Activated naive CD8-positive, alpha-beta T cell treated with anti-CD3 and anti-CD28 coated beads, Interleukin-2, amount 10 ng/mL, durations not matched to agents 7 days and 5 days (primary cell): Measurements from ENCODE around the gene CCDC91. TPM values are rescaled to one million over a fixed set of nuclear protein-coding genes. Genes with fewer than 3 reads are reported as not detected.

Experiments
- ATAC-seq: fragments of 150-1000 bp; cut with Tn5 transposase; one replicate; pipeline ENCODE4 v1.10.0; 2021; ENCODE audit warnings: low read depth, moderate library complexity
- POLR2A ChIA-PET: fragments of 350-600 bp; sonication (Branson Sonifier 250); formaldehyde crosslinking; loops from one replicate; lab custom pipeline; 2021; ENCODE audit warnings: antibody characterized with exemption; lab: Charles Lee
- DNase-seq: peaks from one replicate; pipeline ENCODE4 v3.0.0; 2021
- H3K27ac Mint-ChIP-seq: one replicate; pipeline ENCODE4 v1.8.0; 2022; ENCODE audit warnings: mild to moderate bottlenecking, mixed read lengths
- H3K27me3 Mint-ChIP-seq: one replicate; pipeline ENCODE4 v1.8.0; 2022; ENCODE audit warnings: mild to moderate bottlenecking, moderate library complexity, mixed read lengths
- H3K36me3 Mint-ChIP-seq: one replicate; pipeline ENCODE4 v1.8.0; 2021; ENCODE audit warnings: mild to moderate bottlenecking, mixed read lengths
- H3K4me1 Mint-ChIP-seq: one replicate; pipeline ENCODE4 v1.8.0; 2021; ENCODE audit warnings: mixed read lengths
- H3K4me3 Mint-ChIP-seq: one replicate; pipeline ENCODE4 v1.8.0; 2022; ENCODE audit warnings: mild to moderate bottlenecking, moderate library complexity, mixed read lengths
- H3K9me3 Mint-ChIP-seq: one replicate; pipeline ENCODE4 v1.8.0; 2021; ENCODE audit warnings: mixed read lengths
- total RNA-seq, 2 experiments: library from RNA; stranded (reverse); gene quantifications; one replicate each; pipeline ENCODE4 v1.2.3, GENCODE V29; 2021

The CCDC91 gene
- total RNA-seq, 2 experiments from 2014 or later: 33.2 to 33.9 TPM

GRCh38 chr12:28497889-28498411 lies 307.7 kb downstream of the CCDC91 start:
- ATAC-seq: no peak
- no peak overlapping the region for H3K27ac Mint-ChIP-seq
- POLR2A ChIA-PET: no interaction called here
- H3K36me3 Mint-ChIP-seq: peaks cover 3% of the 10 kb centered on the region
- no peaks in the 10 kb centered on the region for H3K27me3 Mint-ChIP-seq
- H3K9me3 Mint-ChIP-seq: peaks cover 1% of the 10 kb centered on the region
- peaks cover 6% of the 10 kb centered on the region for H3K4me1 Mint-ChIP-seq
- DNase-seq: no peak
- no peak overlapping the region for H3K4me3 Mint-ChIP-seq

DNA sequence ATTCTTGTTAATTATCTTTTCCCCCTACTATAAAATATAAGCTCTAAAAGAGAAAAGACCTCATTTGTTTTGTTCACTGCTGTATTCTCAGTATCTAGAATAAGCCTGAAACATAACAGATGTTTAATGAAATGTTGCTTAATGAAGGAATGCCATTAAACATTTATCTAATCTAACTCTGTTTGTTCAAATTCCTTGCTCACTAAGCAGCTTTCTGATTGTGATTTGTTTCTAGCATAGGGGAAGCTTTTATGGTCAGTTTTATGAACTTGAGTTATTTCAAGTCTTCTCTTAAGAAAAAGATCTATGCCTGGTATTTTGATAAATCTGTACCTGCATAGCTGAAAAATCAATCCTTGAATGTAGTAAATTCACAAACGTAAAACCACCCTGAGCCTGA lies 308.6 kb downstream of the CCDC91 start:
- Mint-ChIP-seq H3K27me3 (no peaks in the 10 kb centered on the region), H3K27ac (no peak overlapping the region), H3K9me3 (peaks cover 1% of the 10 kb centered on the region), H3K4me1 (peaks cover 6% of the 10 kb centered on the region), H3K36me3 (peaks cover 3% of the 10 kb centered on the region), H3K4me3 (no peak overlapping the region)
- POLR2A ChIA-PET: no interaction called here
- DNase-seq (no peak), ATAC-seq (no peak)

DNA sequence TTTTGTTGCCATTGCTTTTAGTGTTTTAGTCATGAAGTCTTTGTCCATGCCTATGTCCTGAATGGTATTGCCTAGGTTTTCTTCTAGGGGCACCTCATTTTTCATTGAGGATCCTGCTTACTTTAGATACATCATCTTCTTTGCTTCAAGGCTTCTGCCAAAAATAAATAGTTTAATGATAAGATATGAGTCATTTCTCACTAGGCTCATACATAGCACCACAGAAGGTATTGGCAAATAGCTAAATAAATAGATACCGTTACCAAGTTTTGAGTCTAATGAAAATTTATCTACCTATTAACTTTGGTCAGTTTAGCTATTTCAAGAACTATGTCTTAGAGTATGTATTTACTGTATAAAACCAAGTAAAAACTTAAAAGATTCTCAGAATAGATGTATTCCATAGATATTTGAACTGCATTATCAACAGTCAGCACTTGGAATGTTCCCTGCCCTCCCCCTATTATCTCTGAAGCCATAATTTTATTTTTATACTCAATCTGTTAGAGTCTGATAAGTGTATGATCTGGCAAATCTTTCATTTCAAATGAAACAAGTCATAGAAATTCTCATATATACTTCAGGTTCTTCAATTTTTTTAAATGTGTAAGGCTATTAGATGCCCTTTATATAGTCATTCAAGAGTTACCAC lies 310.2 kb downstream of the CCDC91 start:
- no peak overlapping the region for H3K27ac Mint-ChIP-seq
- no peak for ATAC-seq
- H3K4me1 Mint-ChIP-seq: peaks cover 6% of the 10 kb centered on the region
- peaks cover 3% of the 10 kb centered on the region for H3K36me3 Mint-ChIP-seq
- no peak for DNase-seq
- no peaks in the 10 kb centered on the region for H3K27me3 Mint-ChIP-seq
- POLR2A ChIA-PET: no interaction called here
- peaks cover 1% of the 10 kb centered on the region for H3K9me3 Mint-ChIP-seq
- no peak overlapping the region for H3K4me3 Mint-ChIP-seq

- ATAC-seq (no peak), DNase-seq (no peak)
- H3K4me3 Mint-ChIP-seq: no peak overlapping the region
- H3K27ac Mint-ChIP-seq: no peak overlapping the region
- POLR2A ChIA-PET: no interaction called here
- H3K9me3 Mint-ChIP-seq: peaks cover 5% of the 10 kb centered on the region
- no peaks in the 10 kb centered on the region for H3K4me1 Mint-ChIP-seq
- no peaks in the 10 kb centered on the region for H3K27me3 Mint-ChIP-seq
- H3K36me3 Mint-ChIP-seq: peaks cover 8% of the 10 kb centered on the region
These were observed 316.0 kb downstream of the CCDC91 start for GRCh38 chr12:28506271-28506670.

DNA sequence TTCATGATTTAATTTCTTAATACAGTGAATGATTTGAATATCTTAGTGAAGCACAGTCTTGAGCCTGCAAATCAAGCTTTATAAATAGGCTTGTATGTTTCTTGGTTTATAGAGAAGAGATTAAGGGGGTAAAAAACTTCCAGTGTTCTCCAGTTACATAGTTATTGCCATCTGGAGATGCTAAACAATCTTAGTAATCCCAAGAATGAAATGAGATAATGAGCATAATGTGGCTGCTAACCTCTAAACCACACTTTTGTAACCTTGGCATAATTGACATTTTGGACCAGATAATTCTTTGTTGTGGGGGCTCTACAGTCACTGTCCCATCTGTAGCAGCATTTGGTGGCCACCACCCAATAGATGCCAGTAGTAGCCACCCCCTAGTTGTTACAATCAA lies 316.8 kb downstream of the CCDC91 start:
- no peaks in the 10 kb centered on the region for H3K4me1 Mint-ChIP-seq
- no peak overlapping the region for H3K4me3 Mint-ChIP-seq
- H3K36me3 Mint-ChIP-seq: peaks cover 7% of the 10 kb centered on the region
- peaks cover 4% of the 10 kb centered on the region for H3K9me3 Mint-ChIP-seq
- POLR2A ChIA-PET: no interaction called here
- DNase-seq (no peak), ATAC-seq (no peak)
- H3K27ac Mint-ChIP-seq: no peak overlapping the region
- H3K27me3 Mint-ChIP-seq: no peaks in the 10 kb centered on the region

GRCh38 chr12:28507867-28508266 lies 317.6 kb downstream of the CCDC91 start:
- Mint-ChIP-seq H3K9me3 (peaks cover 4% of the 10 kb centered on the region), H3K4me3 (no peak overlapping the region), H3K36me3 (peaks cover 6% of the 10 kb centered on the region), H3K4me1 (no peaks in the 10 kb centered on the region), H3K27ac (no peak overlapping the region), H3K27me3 (no peaks in the 10 kb centered on the region)
- POLR2A ChIA-PET: no interaction called here
- DNase-seq: no peak
- ATAC-seq: no peak

- Mint-ChIP-seq H3K9me3 (peaks cover 4% of the 10 kb centered on the region), H3K36me3 (peaks cover 10% of the 10 kb centered on the region), H3K4me1 (no peaks in the 10 kb centered on the region), H3K27me3 (no peaks in the 10 kb centered on the region), H3K4me3 (no peak overlapping the region), H3K27ac (no peak overlapping the region)
- POLR2A ChIA-PET: no interaction called here
- ATAC-seq (no peak), DNase-seq (no peak)
These were observed 322.1 kb downstream of the CCDC91 start for GRCh38 chr12:28512406-28512805.

DNA sequence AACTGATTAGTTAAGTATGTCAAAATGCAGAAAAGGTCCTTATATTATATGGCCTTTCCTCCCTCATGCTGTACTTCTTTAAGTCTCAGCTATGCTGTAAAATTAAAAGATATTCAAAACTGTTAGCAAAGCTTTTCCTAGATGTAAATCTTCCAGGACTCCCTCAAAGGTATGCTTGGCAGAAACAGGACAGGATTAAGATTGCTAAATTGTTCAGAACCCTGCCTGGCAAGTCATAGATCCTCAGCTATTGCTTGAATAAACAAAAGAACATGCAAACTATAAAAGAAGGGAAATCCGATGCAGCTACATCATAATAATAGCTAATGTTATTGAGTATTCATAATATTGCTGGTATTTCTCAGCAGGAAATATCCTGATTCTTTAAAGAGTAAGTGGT lies 322.6 kb downstream of the CCDC91 start:
- no peak overlapping the region for H3K27ac Mint-ChIP-seq
- no peaks in the 10 kb centered on the region for H3K4me1 Mint-ChIP-seq
- H3K4me3 Mint-ChIP-seq: no peak overlapping the region
- no peaks in the 10 kb centered on the region for H3K27me3 Mint-ChIP-seq
- H3K36me3 Mint-ChIP-seq: peaks cover 10% of the 10 kb centered on the region
- POLR2A ChIA-PET: no interaction called here
- ATAC-seq (no peak), DNase-seq (no peak)
- H3K9me3 Mint-ChIP-seq: peaks cover 4% of the 10 kb centered on the region

GRCh38 chr12:28513983-28514382 lies 323.7 kb downstream of the CCDC91 start:
- Mint-ChIP-seq H3K36me3 (peaks cover 10% of the 10 kb centered on the region), H3K4me1 (no peaks in the 10 kb centered on the region), H3K9me3 (peaks cover 6% of the 10 kb centered on the region), H3K27ac (no peak overlapping the region), H3K27me3 (no peaks in the 10 kb centered on the region), H3K4me3 (no peak overlapping the region)
- ATAC-seq (no peak), DNase-seq (no peak)
- POLR2A ChIA-PET: no interaction called here

DNA sequence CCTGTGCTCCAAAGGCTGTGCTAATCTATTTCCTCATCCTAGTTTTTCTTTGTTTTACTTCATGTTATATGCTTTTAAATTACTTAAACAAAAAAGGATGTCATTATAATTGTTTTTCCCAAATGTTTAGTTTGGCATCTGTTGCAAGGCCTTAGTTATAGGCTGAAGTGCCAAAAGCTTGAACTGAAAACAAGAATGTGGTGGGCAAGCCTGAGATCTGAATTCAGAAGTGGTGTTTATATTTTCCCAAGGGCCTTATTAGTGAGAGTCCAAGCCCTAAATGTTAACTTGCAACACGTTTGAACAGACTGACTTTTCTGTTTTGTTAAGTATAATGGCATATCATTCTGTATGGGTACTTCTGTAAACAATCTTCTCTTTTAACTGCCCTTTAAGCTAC lies 326.8 kb downstream of the CCDC91 start:
- H3K4me3 Mint-ChIP-seq: no peak overlapping the region
- H3K27me3 Mint-ChIP-seq: no peaks in the 10 kb centered on the region
- peaks cover 7% of the 10 kb centered on the region for H3K9me3 Mint-ChIP-seq
- DNase-seq (no peak), ATAC-seq (no peak)
- POLR2A ChIA-PET: no interaction called here
- peaks cover 10% of the 10 kb centered on the region for H3K36me3 Mint-ChIP-seq
- H3K27ac Mint-ChIP-seq: no peak overlapping the region
- no peaks in the 10 kb centered on the region for H3K4me1 Mint-ChIP-seq

- H3K4me3 Mint-ChIP-seq: no peak overlapping the region
- H3K36me3 Mint-ChIP-seq: peaks cover 9% of the 10 kb centered on the region
- peaks cover 15% of the 10 kb centered on the region for H3K9me3 Mint-ChIP-seq
- H3K4me1 Mint-ChIP-seq: peaks cover 3% of the 10 kb centered on the region
- no peak for DNase-seq
- POLR2A ChIA-PET: no interaction called here
- H3K27me3 Mint-ChIP-seq: no peaks in the 10 kb centered on the region
- H3K27ac Mint-ChIP-seq: no peak overlapping the region
- ATAC-seq: no peak
These were observed 337.5 kb downstream of the CCDC91 start for GRCh38 chr12:28527631-28528249.

DNA sequence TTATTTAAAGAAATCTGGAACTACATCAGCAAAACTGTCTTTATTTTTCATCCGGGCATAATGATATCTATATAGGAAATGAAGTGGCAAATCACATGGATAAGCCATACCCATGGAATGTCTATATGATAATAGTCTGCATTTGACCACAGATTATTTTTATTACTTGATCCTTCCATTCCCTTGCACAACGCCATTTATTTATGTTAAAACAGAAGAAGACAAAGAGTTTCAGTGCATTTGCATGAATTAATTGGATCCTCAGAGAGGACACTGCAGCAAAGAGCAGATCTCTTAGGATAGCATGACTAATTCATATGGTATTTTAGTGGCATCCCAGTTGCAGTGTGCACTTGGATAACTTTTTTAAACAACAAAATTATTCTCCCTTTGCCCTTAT lies 345.0 kb downstream of the CCDC91 start:
- POLR2A ChIA-PET: no interaction called here
- DNase-seq: no peak
- no peak for ATAC-seq
- H3K4me3 Mint-ChIP-seq: no peak overlapping the region
- H3K27ac Mint-ChIP-seq: no peak overlapping the region
- H3K36me3 Mint-ChIP-seq: peaks cover 4% of the 10 kb centered on the region
- no peaks in the 10 kb centered on the region for H3K27me3 Mint-ChIP-seq
- no peaks in the 10 kb centered on the region for H3K4me1 Mint-ChIP-seq
- H3K9me3 Mint-ChIP-seq: peaks cover 4% of the 10 kb centered on the region

DNA sequence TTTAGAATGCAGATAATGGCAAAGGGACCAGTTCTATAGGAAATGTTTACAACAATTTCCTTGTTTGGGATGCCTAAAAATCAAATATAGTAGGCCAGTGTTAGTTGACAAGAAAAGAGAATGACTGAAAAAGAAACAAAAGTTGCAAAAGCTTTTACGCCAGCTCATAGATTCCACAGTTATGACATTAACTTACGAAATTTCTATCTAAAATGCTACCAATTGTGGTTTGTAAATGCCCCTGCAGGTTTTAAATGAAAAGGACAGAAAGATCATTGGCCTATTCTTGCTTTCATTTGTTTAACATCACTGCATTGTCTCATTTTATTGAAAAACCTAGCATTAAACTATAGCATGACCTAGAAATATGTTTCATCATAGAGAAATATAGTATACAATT lies 345.8 kb downstream of the CCDC91 start:
- POLR2A ChIA-PET: no interaction called here
- Mint-ChIP-seq H3K36me3 (peaks cover 4% of the 10 kb centered on the region), H3K27ac (no peak overlapping the region), H3K27me3 (no peaks in the 10 kb centered on the region), H3K4me1 (no peaks in the 10 kb centered on the region), H3K9me3 (peaks cover 4% of the 10 kb centered on the region), H3K4me3 (no peak overlapping the region)
- ATAC-seq (no peak), DNase-seq (no peak)

- no peak overlapping the region for H3K4me3 Mint-ChIP-seq
These were observed 347.2 kb downstream of the CCDC91 start for GRCh38 chr12:28537474-28537873.

More at GRCh38 chr12:28537474-28537873, 347.2 kb downstream of the CCDC91 start:
- no peaks in the 10 kb centered on the region for H3K4me1 Mint-ChIP-seq
- ATAC-seq: no peak
- POLR2A ChIA-PET: no interaction called here
- peaks cover 4% of the 10 kb centered on the region for H3K9me3 Mint-ChIP-seq
- no peak overlapping the region for H3K27ac Mint-ChIP-seq
- no peaks in the 10 kb centered on the region for H3K27me3 Mint-ChIP-seq
- H3K36me3 Mint-ChIP-seq: peaks cover 4% of the 10 kb centered on the region
- DNase-seq: no peak
